BJ (cell line): ENCODE results near the gene PCSK1N. TPM values are rescaled to one million over a fixed set of nuclear protein-coding genes. Genes with fewer than 3 reads are reported as not detected.

Experiments
- CTCF ChIA-PET: fragments of 350-600 bp; formaldehyde crosslinking; extraction: SDS; loops from one replicate; lab custom pipeline; 2021; ENCODE audit warnings: antibody characterized with exemption, inconsistent platforms; lab: Yijun Ruan, JAX
- POLR2A ChIA-PET: fragments of 300-600 bp; sonication (Branson Sonifier 250); formaldehyde crosslinking; extraction: SDS; loops from one replicate; lab custom pipeline; 2021; ENCODE audit warnings: antibody characterized with exemption; lab: Charles Lee
- DNase-seq: peaks from one replicate; pipeline ENCODE4 v3.0.0-alpha.2; 2011; ENCODE audit warnings: low read depth
- H3K27me3 ChIP-seq: 2 replicates; pipeline ENCODE4 v1.6.0; 2011; ENCODE audit warnings: low read length; ENCODE audit not compliant: control insufficient read depth, insufficient read depth
- H3K36me3 ChIP-seq: 2 replicates; pipeline ENCODE4 v1.5.1; 2011; ENCODE audit warnings: low read length; ENCODE audit not compliant: control insufficient read depth, insufficient read depth
- H3K4me3 ChIP-seq: 2 replicates; pipeline ENCODE4 v1.5.1; 2011; ENCODE audit warnings: low read depth, mild to moderate bottlenecking, control low read depth, low read length
- polyA plus RNA-seq: library from polyadenylated mRNA; depleted of rRNA; stranded (reverse); fragments of >200 nt; gene quantifications from 2 replicates; pipeline ENCODE4 v1.2.3, GENCODE V29; 2011
- TF ChIP-seq, protein P1 (sequence below): IDR thresholded peaks from 2 replicates; pipeline ENCODE4 v1.5.1; 2011; ENCODE audit warnings: low read depth, mild to moderate bottlenecking, control low read depth, inconsistent platforms, low read length, moderate library complexity; ENCODE audit not compliant: insufficient read depth

PCSK1N gene
- polyA plus RNA-seq, 1 experiment, result not detected

DNA sequence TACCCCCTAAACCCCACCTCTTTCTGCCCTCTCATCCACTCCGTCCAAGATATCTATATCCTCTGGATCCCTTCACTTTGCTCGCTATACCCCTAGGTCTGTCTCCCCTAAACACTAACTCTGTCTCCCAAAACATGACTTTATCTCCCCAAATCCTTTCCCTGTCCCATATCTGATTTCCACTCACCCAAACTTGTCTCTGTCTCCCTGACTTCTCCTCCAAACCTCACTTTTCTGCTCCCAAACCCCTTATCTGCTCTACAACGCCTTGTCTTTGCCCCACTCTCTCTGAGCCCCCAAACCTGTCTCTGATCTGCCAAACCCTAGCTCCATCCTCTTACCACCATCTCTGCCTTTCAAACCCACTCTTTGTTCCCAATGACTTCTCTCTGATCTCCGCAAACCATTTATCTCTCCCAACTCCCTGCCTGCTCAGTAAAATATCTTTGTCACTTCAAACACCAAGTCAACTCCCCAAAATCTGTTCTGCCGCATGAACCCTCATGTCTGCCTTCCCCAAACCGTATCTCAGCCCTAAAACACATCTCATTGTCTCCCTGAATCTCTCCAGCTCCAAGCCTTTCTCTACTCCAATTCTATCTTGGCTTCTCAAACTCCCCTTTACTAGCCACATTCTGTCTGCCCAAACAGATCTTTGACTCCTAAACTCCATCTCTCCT, 48.4 kb downstream of the PCSK1N start:
- DNase-seq, result no peak
- H3K27me3 ChIP-seq, result no peaks in the 10 kb centered on the region
- ChIA-PET CTCF (no interaction called here), POLR2A (no interaction called here)
- TF ChIP-seq, protein P1, sequence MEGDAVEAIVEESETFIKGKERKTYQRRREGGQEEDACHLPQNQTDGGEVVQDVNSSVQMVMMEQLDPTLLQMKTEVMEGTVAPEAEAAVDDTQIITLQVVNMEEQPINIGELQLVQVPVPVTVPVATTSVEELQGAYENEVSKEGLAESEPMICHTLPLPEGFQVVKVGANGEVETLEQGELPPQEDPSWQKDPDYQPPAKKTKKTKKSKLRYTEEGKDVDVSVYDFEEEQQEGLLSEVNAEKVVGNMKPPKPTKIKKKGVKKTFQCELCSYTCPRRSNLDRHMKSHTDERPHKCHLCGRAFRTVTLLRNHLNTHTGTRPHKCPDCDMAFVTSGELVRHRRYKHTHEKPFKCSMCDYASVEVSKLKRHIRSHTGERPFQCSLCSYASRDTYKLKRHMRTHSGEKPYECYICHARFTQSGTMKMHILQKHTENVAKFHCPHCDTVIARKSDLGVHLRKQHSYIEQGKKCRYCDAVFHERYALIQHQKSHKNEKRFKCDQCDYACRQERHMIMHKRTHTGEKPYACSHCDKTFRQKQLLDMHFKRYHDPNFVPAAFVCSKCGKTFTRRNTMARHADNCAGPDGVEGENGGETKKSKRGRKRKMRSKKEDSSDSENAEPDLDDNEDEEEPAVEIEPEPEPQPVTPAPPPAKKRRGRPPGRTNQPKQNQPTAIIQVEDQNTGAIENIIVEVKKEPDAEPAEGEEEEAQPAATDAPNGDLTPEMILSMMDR, result no peak
- H3K4me3 ChIP-seq, result no peak overlapping the region
- H3K36me3 ChIP-seq, result no peaks in the 10 kb centered on the region

GRCh38 chrX:48786341-48786800, 49.0 kb downstream of the PCSK1N start, which contains the start of gene GATA1:
GATA1 (plus strand) TSS chrX:48786590; CDS start chrX:48791110, 4,520 bp downstream.
- POLR2A ChIA-PET, result no interaction called here

DNA sequence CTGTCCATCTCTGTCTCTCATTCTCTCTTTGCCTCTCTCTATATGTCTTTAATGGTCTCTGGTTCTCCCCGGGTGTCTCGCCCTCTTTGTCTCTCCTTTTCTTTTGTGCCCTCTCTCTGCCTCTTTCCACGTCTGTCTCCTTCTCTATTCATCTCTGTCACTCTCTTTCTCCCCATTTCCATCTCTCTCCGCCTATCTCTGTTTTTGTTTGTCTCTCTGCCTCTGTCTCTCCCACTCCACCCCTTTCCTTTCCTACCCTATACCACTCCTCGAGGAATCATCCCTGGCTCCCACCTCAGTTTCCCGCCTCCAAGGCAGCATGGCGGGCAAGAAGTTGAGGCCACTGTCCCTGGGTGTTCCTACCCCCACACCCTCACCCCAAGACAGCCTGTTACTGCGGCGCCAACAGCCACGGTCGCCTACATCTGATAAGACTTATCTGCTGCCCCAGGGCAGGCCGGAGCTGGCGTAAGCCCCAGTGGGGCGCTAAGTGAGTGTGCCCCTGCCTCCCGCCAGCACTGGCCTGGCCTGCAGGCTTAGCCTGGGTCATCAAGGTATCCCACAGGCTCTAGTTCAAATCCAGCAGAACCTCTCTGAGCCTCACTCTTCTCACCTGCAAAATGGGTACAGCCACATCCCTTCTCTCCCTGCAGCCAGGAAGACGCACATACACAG, 49.7 kb downstream of the PCSK1N start:
- Histone ChIP-seq H3K4me3 (no peak overlapping the region), H3K27me3 (no peaks in the 10 kb centered on the region), H3K36me3 (no peaks in the 10 kb centered on the region)
- CTCF ChIA-PET, result no interaction called here
- POLR2A ChIA-PET, result no interaction called here
- TF ChIP-seq, protein P1, result no peak
- no peak for DNase-seq

More at GRCh38 chrX:48786341-48786800, 49.0 kb downstream of the PCSK1N start, which contains the start of gene GATA1:
- Histone ChIP-seq H3K36me3 (no peaks in the 10 kb centered on the region), H3K27me3 (no peaks in the 10 kb centered on the region), H3K4me3 (no peak within 1 kb of the TSS)
- no peak for DNase-seq
- CTCF ChIA-PET, result no interaction called here
- TF ChIP-seq, protein P1, result no peak

DNA sequence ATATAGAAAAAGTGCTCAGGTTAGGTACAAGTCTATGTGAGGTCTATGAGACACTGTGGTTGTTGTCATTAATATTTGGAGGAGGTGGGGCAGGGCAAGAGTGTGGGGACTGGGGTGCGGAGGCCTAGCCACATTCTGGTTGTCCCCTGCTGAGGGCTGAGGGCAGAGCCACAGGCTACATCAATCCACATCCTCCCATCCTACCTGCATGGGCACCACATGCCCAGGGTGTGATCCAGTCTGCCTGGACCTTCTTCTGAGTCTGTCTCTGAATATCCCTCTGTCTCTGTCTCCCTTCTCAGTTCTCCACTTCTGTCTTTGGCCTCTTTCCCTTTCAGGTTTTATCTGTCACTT, 50.2 kb downstream of the PCSK1N start:
- CTCF ChIA-PET, result no interaction called here
- no peaks in the 10 kb centered on the region for H3K36me3 ChIP-seq

GRCh38 chrX:48784726-48785125, 50.7 kb downstream of the PCSK1N start:
- Histone ChIP-seq H3K4me3 (no peak overlapping the region), H3K27me3 (no peaks in the 10 kb centered on the region), H3K36me3 (no peaks in the 10 kb centered on the region)
- CTCF ChIA-PET, result no interaction called here
- POLR2A ChIA-PET, result interaction anchor here (0.6 kb wide), 1 partner anchor 81 kb away, joined by 11 read pairs; no protein-coding TSS in a partner anchor
- TF ChIP-seq, protein P1, result no peak
- no peak for DNase-seq

More for the DNA sequence above, 50.2 kb downstream of the PCSK1N start:
- TF ChIP-seq, protein P1, result no peak
- DNase-seq, result no peak
- Histone ChIP-seq H3K27me3 (no peaks in the 10 kb centered on the region), H3K4me3 (no peak overlapping the region)
- POLR2A ChIA-PET, result interaction anchor here (0.6 kb wide), 1 partner anchor 81 kb away, joined by 11 read pairs; no protein-coding TSS in a partner anchor
